Gastroesophageal sphincter (tissue), 3 donors: ENCODE measurements around the gene PRDM1.

Experiments used
- POLR2A ChIP-seq, 2 donors: fragments of 450-650 bp; IDR thresholded peaks; one replicate each; pipeline ENCODE4 v1.6.1; 2017; ENCODE audit warnings: antibody characterized with exemption in 2 of 2, mild to moderate bottlenecking in 2 of 2, moderate library complexity in 1 of 2
- POLR2AphosphoS5 ChIP-seq: sonication (generic); formaldehyde crosslinking; IDR thresholded peaks from one replicate; pipeline ENCODE4 v1.6.1; 2017; ENCODE audit warnings: antibody characterized with exemption
- TF ChIP-seq, protein P1 (sequence below), 4 experiments: fragments of 200-600 bp in 2 of 4; fragments of 450-650 bp in 2 of 4; sonication (generic) in 1 of 4; IDR thresholded peaks; one replicate each; pipeline ENCODE4 v1.5.1; 2017 to 2019; ENCODE audit warnings: antibody characterized with exemption in 4 of 4, mild to moderate bottlenecking in 2 of 4, moderate library complexity in 2 of 4

DNA sequence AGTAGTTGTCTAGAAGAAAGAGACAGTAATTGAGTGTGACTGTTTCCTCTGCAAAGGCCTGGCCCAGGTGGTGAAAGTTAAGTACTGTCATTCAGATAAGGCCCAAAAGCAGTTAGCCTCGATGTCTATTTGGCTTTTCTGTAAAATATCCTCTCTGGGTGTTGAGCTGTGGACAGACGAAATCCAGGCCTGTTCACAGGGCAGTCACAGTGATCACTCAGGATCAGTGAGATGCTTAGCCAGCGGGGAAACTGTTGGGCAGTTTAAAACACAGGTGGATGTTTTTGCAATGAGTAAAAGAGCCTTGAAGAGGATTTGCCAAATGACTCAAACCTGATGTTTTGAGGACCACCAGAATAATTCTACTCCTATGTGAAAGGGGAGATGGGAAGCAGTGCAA is 22.0 kb upstream of the PRDM1 start:
- TF ChIP-seq, protein P1, sequence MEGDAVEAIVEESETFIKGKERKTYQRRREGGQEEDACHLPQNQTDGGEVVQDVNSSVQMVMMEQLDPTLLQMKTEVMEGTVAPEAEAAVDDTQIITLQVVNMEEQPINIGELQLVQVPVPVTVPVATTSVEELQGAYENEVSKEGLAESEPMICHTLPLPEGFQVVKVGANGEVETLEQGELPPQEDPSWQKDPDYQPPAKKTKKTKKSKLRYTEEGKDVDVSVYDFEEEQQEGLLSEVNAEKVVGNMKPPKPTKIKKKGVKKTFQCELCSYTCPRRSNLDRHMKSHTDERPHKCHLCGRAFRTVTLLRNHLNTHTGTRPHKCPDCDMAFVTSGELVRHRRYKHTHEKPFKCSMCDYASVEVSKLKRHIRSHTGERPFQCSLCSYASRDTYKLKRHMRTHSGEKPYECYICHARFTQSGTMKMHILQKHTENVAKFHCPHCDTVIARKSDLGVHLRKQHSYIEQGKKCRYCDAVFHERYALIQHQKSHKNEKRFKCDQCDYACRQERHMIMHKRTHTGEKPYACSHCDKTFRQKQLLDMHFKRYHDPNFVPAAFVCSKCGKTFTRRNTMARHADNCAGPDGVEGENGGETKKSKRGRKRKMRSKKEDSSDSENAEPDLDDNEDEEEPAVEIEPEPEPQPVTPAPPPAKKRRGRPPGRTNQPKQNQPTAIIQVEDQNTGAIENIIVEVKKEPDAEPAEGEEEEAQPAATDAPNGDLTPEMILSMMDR (IDR thresholded peaks at IDR 0.05): no peak
- TF ChIP-seq POLR2A (IDR thresholded peaks at IDR 0.05) (no peak), POLR2AphosphoS5 (no peak)
